Tibial artery (tissue), 4 donors: Measurements from ENCODE around the gene SLC34A1.

ENCODE experiments used
- DNase-seq, 2 donors: peaks; one replicate each; pipeline ENCODE4 v3.0.0-alpha.2; 2019
- H3K27ac ChIP-seq, 2 donors: fragments of 200-600 bp; sonication (generic) in 1 of 2; 1 replicate in 1 of 2; 2 replicates in 1 of 2; pipeline ENCODE4 v1.5.1; 2018 to 2019; ENCODE audit warnings: mild to moderate bottlenecking in 1 of 2
- H3K27me3 ChIP-seq, 2 donors: fragments of 200-600 bp; sonication (generic) in 1 of 2; one replicate each; pipeline versions ENCODE4 v1.5.1 to v1.6.0; 2016 to 2019
- H3K36me3 ChIP-seq, 3 donors: fragments of 200-600 bp; sonication (generic) in 2 of 3; one replicate each; pipeline ENCODE4 v1.5.1; 2016 to 2019; ENCODE audit warnings: mild to moderate bottlenecking in 2 of 3
- H3K4me1 ChIP-seq, 4 donors: fragments of 200-600 bp; sonication (generic) in 2 of 4; 1 replicate in 3 of 4; 2 replicates in 1 of 4; pipeline ENCODE4 v1.5.1; 2016 to 2019
- H3K4me3 ChIP-seq, 2 donors: fragments of 200-600 bp; sonication (generic) in 1 of 2; 1 replicate in 1 of 2; 2 replicates in 1 of 2; pipeline ENCODE4 v1.5.1; 2018 to 2019; ENCODE audit warnings: mild to moderate bottlenecking in 2 of 2
- H3K9me3 ChIP-seq, 3 donors: fragments of 200-600 bp; sonication (generic) in 1 of 3; one replicate each; pipeline ENCODE4 v1.5.1; 2016 to 2019
- CTCF ChIP-seq, 2 experiments: fragments of 200-600 bp in 1 of 2; fragments of 450-650 bp in 1 of 2; IDR thresholded peaks; one replicate each; pipeline ENCODE4 v1.5.1; 2017 to 2019; ENCODE audit warnings: antibody characterized with exemption in 2 of 2, mild to moderate bottlenecking in 1 of 2, moderate library complexity in 1 of 2
- intact Hi-C: fragments of 100-400 bp; cut with DNase I; formaldehyde crosslinking; loops from one replicate; pipeline ENCODE4 v1.15.0; 2023; ENCODE audit warnings: low total_unique reads

The SLC34A1 gene

GRCh38 chr5:177353093-177353492 lies 31.1 kb upstream of the SLC34A1 start:
- H3K36me3 ChIP-seq = peaks cover 0 to 13% (median 0%) of the 10 kb centered on the region in 3 donors
- no peak overlapping the region for H3K27ac ChIP-seq
- no peak for TF ChIP-seq CTCF (IDR thresholded peaks at IDR 0.05)
- H3K4me3 ChIP-seq = no peak overlapping the region
- peaks cover 0 to 3% of the 10 kb centered on the region in 2 donors for H3K27me3 ChIP-seq
- DNase-seq = no peak
- intact Hi-C loops = no loop called here
- no peaks in the 10 kb centered on the region for H3K9me3 ChIP-seq
- H3K4me1 ChIP-seq = peaks cover 0 to 38% (median 25%) of the 10 kb centered on the region in 4 donors

- DNase-seq = no peak
- Histone ChIP-seq H3K27me3 (peaks cover 0 to 9% of the 10 kb centered on the region in 2 donors), H3K9me3 (no peaks in the 10 kb centered on the region), H3K36me3 (peaks cover 0 to 8% (median 0%) of the 10 kb centered on the region in 3 donors), H3K4me3 (no peak overlapping the region), H3K4me1 (peaks cover 0 to 32% (median 18%) of the 10 kb centered on the region in 4 donors), H3K27ac (no peak overlapping the region)
- intact Hi-C loops = no loop called here
- TF ChIP-seq CTCF (IDR thresholded peaks at IDR 0.05) = no peak
These were observed 30.0 kb upstream of the SLC34A1 start for GRCh38 chr5:177354256-177354655.

GRCh38 chr5:177354711-177355110 lies 29.5 kb upstream of the SLC34A1 start:
- peaks cover 0 to 28% (median 15%) of the 10 kb centered on the region in 4 donors for H3K4me1 ChIP-seq
- intact Hi-C loops = no loop called here
- H3K4me3 ChIP-seq = no peak overlapping the region
- peaks cover 0 to 13% of the 10 kb centered on the region in 2 donors for H3K27me3 ChIP-seq
- TF ChIP-seq CTCF (IDR thresholded peaks at IDR 0.05) = no peak
- no peak overlapping the region for H3K27ac ChIP-seq
- H3K36me3 ChIP-seq = peaks cover 0 to 3% (median 0%) of the 10 kb centered on the region in 3 donors
- DNase-seq = no peak
- no peaks in the 10 kb centered on the region for H3K9me3 ChIP-seq

GRCh38 chr5:177355162-177355867 lies 28.9 kb upstream of the SLC34A1 start:
- no peak for DNase-seq
- Histone ChIP-seq H3K9me3 (no peaks in the 10 kb centered on the region), H3K4me1 (peaks cover 0 to 22% (median 9%) of the 10 kb centered on the region in 4 donors), H3K36me3 (no peaks in the 10 kb centered on the region), H3K4me3 (no peak overlapping the region), H3K27ac (no peak overlapping the region), H3K27me3 (peaks cover 0 to 13% of the 10 kb centered on the region in 2 donors)
- intact Hi-C loops = no loop called here
- no peak for TF ChIP-seq CTCF (IDR thresholded peaks at IDR 0.05)

- Histone ChIP-seq H3K36me3 (no peaks in the 10 kb centered on the region), H3K9me3 (no peaks in the 10 kb centered on the region), H3K27ac (no peak overlapping the region), H3K4me1 (peaks cover 0 to 17% (median 4%) of the 10 kb centered on the region in 4 donors), H3K4me3 (no peak overlapping the region), H3K27me3 (peaks cover 0 to 13% of the 10 kb centered on the region in 2 donors)
- no peak for TF ChIP-seq CTCF (IDR thresholded peaks at IDR 0.05)
- no peak for DNase-seq
- intact Hi-C loops = no loop called here
These were observed 28.4 kb upstream of the SLC34A1 start for GRCh38 chr5:177355868-177356168.
